H9 (cell line): ENCODE data around the gene PKDCC. TPM values are rescaled to one million over a fixed set of nuclear protein-coding genes. Genes with fewer than 3 reads are reported as not detected.
"Not testable (repeated sequence)": the region's sequence is repeated elsewhere in the genome, so short reads cannot be mapped to it uniquely, and the experiment has no call there.

Experiments
- DNase-seq: peaks from one replicate; pipeline ENCODE4 v3.0.0-alpha.2; 2017
- H2AFZ ChIP-seq: one replicate; pipeline ENCODE4 v1.6.1; 2013; ENCODE audit warnings: mild to moderate bottlenecking, low read length, control low read depth, moderate library complexity
- H2AK5ac ChIP-seq: 2 replicates; pipeline ENCODE4 v1.6.1; 2013; ENCODE audit warnings: low read length, control low read depth, mixed read lengths; ENCODE audit not compliant: insufficient read length
- H2BK120ac ChIP-seq: one replicate; pipeline ENCODE4 v1.6.1; 2013; ENCODE audit warnings: low read depth, mild to moderate bottlenecking, low read length, control low read depth, inconsistent platforms; ENCODE audit not compliant: poor library complexity, severe bottlenecking
- H2BK12ac ChIP-seq: 2 replicates; pipeline ENCODE4 v1.6.1; 2013; ENCODE audit warnings: low read length, control low read depth, mixed read lengths, low read depth; ENCODE audit not compliant: insufficient read length
- H2BK15ac ChIP-seq: 2 replicates; pipeline ENCODE4 v1.6.1; 2013; ENCODE audit warnings: low read depth, low read length, control low read depth
- H2BK20ac ChIP-seq: one replicate; pipeline ENCODE4 v1.6.1; 2013; ENCODE audit warnings: low read depth, mild to moderate bottlenecking, low read length, control low read depth, inconsistent platforms; ENCODE audit not compliant: poor library complexity, severe bottlenecking
- H2BK5ac ChIP-seq: 2 replicates; pipeline ENCODE4 v1.6.1; 2013; ENCODE audit warnings: low read length, control low read depth, mixed read lengths; ENCODE audit not compliant: insufficient read length
- H3K14ac ChIP-seq: 2 replicates; pipeline ENCODE4 v1.6.1; 2013; ENCODE audit warnings: low read length, control low read depth; ENCODE audit not compliant: insufficient read depth
- H3K18ac ChIP-seq: 2 replicates; pipeline ENCODE4 v1.6.1; 2013; ENCODE audit warnings: low read depth, mild to moderate bottlenecking, mixed read lengths, low read length, control low read depth; ENCODE audit not compliant: insufficient read length
- H3K23ac ChIP-seq: 2 replicates; pipeline ENCODE4 v1.6.1; 2013; ENCODE audit warnings: low read length, control low read depth, mixed read lengths, low read depth; ENCODE audit not compliant: insufficient read length
- H3K23me2 ChIP-seq: 2 replicates; pipeline ENCODE4 v1.6.1; 2013; ENCODE audit warnings: low read depth, mild to moderate bottlenecking, mixed read lengths, low read length, control low read depth; ENCODE audit not compliant: insufficient read length, poor library complexity, severe bottlenecking
- H3K27ac ChIP-seq: 2 replicates; pipeline ENCODE4 v1.5.1; 2013; ENCODE audit warnings: low read length, control low read depth, mixed read lengths, low read depth; ENCODE audit not compliant: insufficient read length
- H3K27me3 ChIP-seq: 2 replicates; pipeline ENCODE4 v1.6.1; 2013; ENCODE audit warnings: low read length, control low read depth, inconsistent platforms; ENCODE audit not compliant: insufficient read depth
- H3K4ac ChIP-seq: 2 replicates; pipeline ENCODE4 v1.6.1; 2013; ENCODE audit warnings: low read depth, mild to moderate bottlenecking, control low read depth, inconsistent platforms, low read length, moderate library complexity
- H3K4me1 ChIP-seq: 2 replicates; pipeline ENCODE4 v1.6.1; 2013; ENCODE audit warnings: low read length, control low read depth, inconsistent platforms; ENCODE audit not compliant: insufficient read depth
- H3K4me2 ChIP-seq: 2 replicates; pipeline ENCODE4 v1.6.1; 2013; ENCODE audit warnings: low read length, control low read depth, mixed read lengths; ENCODE audit not compliant: insufficient read length, insufficient read depth
- H3K56ac ChIP-seq: 2 replicates; pipeline ENCODE4 v1.6.1; 2013; ENCODE audit warnings: low read depth, mild to moderate bottlenecking, mixed read lengths, low read length, control low read depth; ENCODE audit not compliant: insufficient read length
- H3K79me1 ChIP-seq: 2 replicates; pipeline ENCODE4 v1.6.1; 2013; ENCODE audit warnings: low read depth, mild to moderate bottlenecking, moderate library complexity, low read length, control low read depth, inconsistent platforms; ENCODE audit not compliant: insufficient read depth, poor library complexity, severe bottlenecking
- H3K79me2 ChIP-seq: 2 replicates; pipeline ENCODE4 v1.6.1; 2013; ENCODE audit warnings: low read length, control low read depth, inconsistent platforms; ENCODE audit not compliant: insufficient read depth
- H3K9ac ChIP-seq: 2 replicates; pipeline ENCODE4 v1.6.1; 2013; ENCODE audit warnings: low read length, control low read depth, mixed read lengths; ENCODE audit not compliant: insufficient read length; ENCODE audit errors: extremely low read depth
- H3K9me3 ChIP-seq: one replicate; pipeline ENCODE4 v1.6.1; 2013; ENCODE audit warnings: low read depth, low read length, inconsistent platforms; ENCODE audit not compliant: control insufficient read depth
- H3T11ph ChIP-seq: one replicate; pipeline ENCODE4 v1.6.1; 2013; ENCODE audit warnings: mild to moderate bottlenecking, low read length, control low read depth, inconsistent platforms
- H4K20me1 ChIP-seq: one replicate; pipeline ENCODE4 v1.6.1; 2013; ENCODE audit not compliant: control insufficient read depth, insufficient read length, insufficient read depth
- H4K5ac ChIP-seq: 2 replicates; pipeline ENCODE4 v1.6.1; 2013; ENCODE audit warnings: low read depth, mild to moderate bottlenecking, mixed read lengths, low read length, control low read depth; ENCODE audit not compliant: insufficient read length
- H4K8ac ChIP-seq: replicated peaks from 2 replicates; pipeline ENCODE4 v1.6.1; 2013; ENCODE audit warnings: low read length, control low read depth, mixed read lengths, low read depth; ENCODE audit not compliant: insufficient read length
- H4K91ac ChIP-seq: 2 replicates; pipeline ENCODE4 v1.6.1; 2013; ENCODE audit warnings: low read depth, mild to moderate bottlenecking, moderate library complexity, mixed read lengths, low read length, control low read depth; ENCODE audit not compliant: insufficient read length
- H3K27ac Mint-ChIP-seq, 3 experiments: 2 replicates in 2 of 3; 3 replicates in 1 of 3; pipeline ENCODE4 v1.8.0; 2020 to 2021; ENCODE audit warnings: mixed read lengths in 3 of 3, mild to moderate bottlenecking in 1 of 3, moderate library complexity in 1 of 3
- H3K27me3 Mint-ChIP-seq: 2 replicates; pipeline ENCODE4 v1.8.0; 2021; ENCODE audit warnings: low read depth, mild to moderate bottlenecking, moderate library complexity, mixed read lengths
- H3K36me3 Mint-ChIP-seq, 3 experiments: 2 replicates in 2 of 3; 3 replicates in 1 of 3; pipeline ENCODE4 v1.8.0; 2020 to 2021; ENCODE audit warnings: low read depth in 3 of 3, mixed read lengths in 3 of 3; ENCODE audit not compliant: insufficient read depth in 1 of 3
- H3K4me1 Mint-ChIP-seq, 2 experiments: 2 replicates each; pipeline ENCODE4 v1.8.0; 2020; ENCODE audit warnings: mixed read lengths in 2 of 2
- H3K4me3 Mint-ChIP-seq, 2 experiments: 2 replicates in 1 of 2; 3 replicates in 1 of 2; pipeline ENCODE4 v1.8.0; 2020 to 2021; ENCODE audit warnings: mild to moderate bottlenecking in 2 of 2, mixed read lengths in 2 of 2, moderate library complexity in 1 of 2
- H3K9me3 Mint-ChIP-seq, 2 experiments: 2 replicates in 1 of 2; 3 replicates in 1 of 2; pipeline ENCODE4 v1.8.0; 2020; ENCODE audit warnings: mild to moderate bottlenecking in 2 of 2, mixed read lengths in 2 of 2, moderate library complexity in 1 of 2
- WGBS: extraction: QIAGEN DNeasy Blood & Tissue Kit; methylation state at CpG from one replicate; pipeline ENCODE4 v1.1.7; 2013; ENCODE audit warnings: missing lambda C conversion rate, low lambda C conversion rate, mixed read lengths; ENCODE audit not compliant: insufficient read length; ENCODE audit errors: extremely low coverage; 5-methylcytosine and 5-hydroxymethylcytosine counted together
- total RNA-seq: library from RNA; stranded (reverse); gene quantifications from 2 replicates; pipeline ENCODE4 v1.2.1, GENCODE V29; 2021
- TF ChIP-seq, protein P1 (sequence below): fragments of 200-600 bp; sonication (generic); conservative IDR thresholded peaks from 3 replicates; pipeline ENCODE4 v1.8.0; 2021; ENCODE audit warnings: antibody characterized with exemption, mild to moderate bottlenecking

PKDCC gene
- total RNA-seq, 1 experiment from 2014 or later, result 134 TPM

- H3K27me3 Mint-ChIP-seq, result peaks cover 11% of the 10 kb centered on the region
- H3K18ac ChIP-seq, result no peak overlapping the region
- H3K23me2 ChIP-seq, result no peaks in the 10 kb centered on the region
- peaks cover 0 to 2% of the 10 kb centered on the region in 2 experiments; a peak in 2 of 4 replicates for H3K4me1 Mint-ChIP-seq
- no peak overlapping the region for H3K56ac ChIP-seq
- H3K4me3 Mint-ChIP-seq, result no peak overlapping the region
- no peak overlapping the region for H3K27ac ChIP-seq
- H2BK20ac ChIP-seq, result no peak overlapping the region
- H3K9me3 Mint-ChIP-seq, result no peaks in the 10 kb centered on the region
- H3K79me2 ChIP-seq, result no peaks in the 10 kb centered on the region
- H3K23ac ChIP-seq, result no peak overlapping the region
- H4K5ac ChIP-seq, result no peak overlapping the region
- no peak overlapping the region for H3T11ph ChIP-seq
- H3K4me2 ChIP-seq, result no peak overlapping the region
- no peak overlapping the region for H2AFZ ChIP-seq
- H3K27ac Mint-ChIP-seq, result no peak overlapping the region
- no peak overlapping the region for H2BK5ac ChIP-seq
- WGBS, result no CpG with 5 or more reads among the region's 3 CpGs
- no peaks in the 10 kb centered on the region for H3K79me1 ChIP-seq
- no peak overlapping the region for H4K91ac ChIP-seq
- H3K4ac ChIP-seq, result no peak overlapping the region
- H2BK120ac ChIP-seq, result no peak overlapping the region
- TF ChIP-seq, protein P1, sequence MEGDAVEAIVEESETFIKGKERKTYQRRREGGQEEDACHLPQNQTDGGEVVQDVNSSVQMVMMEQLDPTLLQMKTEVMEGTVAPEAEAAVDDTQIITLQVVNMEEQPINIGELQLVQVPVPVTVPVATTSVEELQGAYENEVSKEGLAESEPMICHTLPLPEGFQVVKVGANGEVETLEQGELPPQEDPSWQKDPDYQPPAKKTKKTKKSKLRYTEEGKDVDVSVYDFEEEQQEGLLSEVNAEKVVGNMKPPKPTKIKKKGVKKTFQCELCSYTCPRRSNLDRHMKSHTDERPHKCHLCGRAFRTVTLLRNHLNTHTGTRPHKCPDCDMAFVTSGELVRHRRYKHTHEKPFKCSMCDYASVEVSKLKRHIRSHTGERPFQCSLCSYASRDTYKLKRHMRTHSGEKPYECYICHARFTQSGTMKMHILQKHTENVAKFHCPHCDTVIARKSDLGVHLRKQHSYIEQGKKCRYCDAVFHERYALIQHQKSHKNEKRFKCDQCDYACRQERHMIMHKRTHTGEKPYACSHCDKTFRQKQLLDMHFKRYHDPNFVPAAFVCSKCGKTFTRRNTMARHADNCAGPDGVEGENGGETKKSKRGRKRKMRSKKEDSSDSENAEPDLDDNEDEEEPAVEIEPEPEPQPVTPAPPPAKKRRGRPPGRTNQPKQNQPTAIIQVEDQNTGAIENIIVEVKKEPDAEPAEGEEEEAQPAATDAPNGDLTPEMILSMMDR, result no peak
- H2BK15ac ChIP-seq, result no peak overlapping the region
- H2BK12ac ChIP-seq, result no peak overlapping the region
- H3K36me3 Mint-ChIP-seq, result no peaks in the 10 kb centered on the region
- no peaks in the 10 kb centered on the region for H3K27me3 ChIP-seq
- H3K4me1 ChIP-seq, result no peaks in the 10 kb centered on the region
- DNase-seq, result no peak
- no peak overlapping the region for H3K9ac ChIP-seq
- H2AK5ac ChIP-seq, result no peak overlapping the region
- H4K20me1 ChIP-seq, result no peaks in the 10 kb centered on the region
- H3K14ac ChIP-seq, result no peak overlapping the region
- no peaks in the 10 kb centered on the region for H3K9me3 ChIP-seq
- no peak overlapping the region for H4K8ac ChIP-seq
Observed at GRCh38 chr2:42079737-42080287, 32.0 kb downstream of the PKDCC start.

- not testable (repeated sequence) for H2AK5ac ChIP-seq, H3K36me3 Mint-ChIP-seq, H2BK12ac ChIP-seq, H2BK5ac ChIP-seq, H3K14ac ChIP-seq, H3K4me2 ChIP-seq, H2BK120ac ChIP-seq, H3K23me2 ChIP-seq, H3K4me3 Mint-ChIP-seq, H3K4ac ChIP-seq, H3T11ph ChIP-seq, H3K79me2 ChIP-seq, H3K27ac ChIP-seq, H2AFZ ChIP-seq, H3K23ac ChIP-seq, H3K9me3 ChIP-seq, H3K9me3 Mint-ChIP-seq, H3K56ac ChIP-seq, H4K8ac ChIP-seq, H2BK20ac ChIP-seq, H3K18ac ChIP-seq, H3K27me3 Mint-ChIP-seq, H3K27me3 ChIP-seq, H3K9ac ChIP-seq, H3K27ac Mint-ChIP-seq, H4K20me1 ChIP-seq, H4K5ac ChIP-seq, H3K4me1 Mint-ChIP-seq, DNase-seq, H3K79me1 ChIP-seq, H2BK15ac ChIP-seq, H4K91ac ChIP-seq, H3K4me1 ChIP-seq
- WGBS, result no CpG with 5 or more reads among the region's 4 CpGs
Observed at GRCh38 chr2:42081151-42081550, 33.3 kb downstream of the PKDCC start.
